ENCODE results near the gene NUP210L.
"Not testable (repeated sequence)": the region's sequence is repeated elsewhere in the genome, so short reads cannot be mapped to it uniquely, and the experiment has no call there.

The NUP210L gene

GRCh38 chr1:154142358-154142757 is 12.5 kb downstream of the NUP210L start:
- TF ChIP-seq CTCF (IDR thresholded peaks at IDR 0.05; ENCODE audit: control insufficient read depth, extremely low read depth, insufficient read depth): no peak

GRCh38 chr1:154141240-154141639 is 13.6 kb downstream of the NUP210L start:
- no peak overlapping the region for H3K4me3 ChIP-seq (ENCODE audit: low read depth, low read length)
- DNase-seq (ENCODE audit: low read depth): peak; percentile 96
- no peak for TF ChIP-seq CTCF (IDR thresholded peaks at IDR 0.05; ENCODE audit: control insufficient read depth, extremely low read depth, insufficient read depth)

More at GRCh38 chr1:154142358-154142757, 12.5 kb downstream of the NUP210L start:
- DNase-seq (ENCODE audit: low read depth): peak; percentile 91
- H3K4me3 ChIP-seq (ENCODE audit: low read depth, low read length): no peak overlapping the region

- no peak overlapping the region for H3K4me3 ChIP-seq (ENCODE audit: low read depth, low read length)
- DNase-seq (ENCODE audit: low read depth): no peak
- no peak for TF ChIP-seq CTCF (IDR thresholded peaks at IDR 0.05; ENCODE audit: control insufficient read depth, extremely low read depth, insufficient read depth)
These were observed 17.0 kb downstream of the NUP210L start for GRCh38 chr1:154137888-154138287.

- no peak overlapping the region for H3K4me3 ChIP-seq (ENCODE audit: low read depth, low read length)
- DNase-seq (ENCODE audit: low read depth): no peak
- TF ChIP-seq CTCF (IDR thresholded peaks at IDR 0.05; ENCODE audit: control insufficient read depth, extremely low read depth, insufficient read depth): no peak
These were observed 21.6 kb downstream of the NUP210L start for GRCh38 chr1:154133256-154133655.

- no peak overlapping the region for H3K4me3 ChIP-seq (ENCODE audit: low read depth, low read length)
- TF ChIP-seq CTCF (IDR thresholded peaks at IDR 0.05; ENCODE audit: control insufficient read depth, extremely low read depth, insufficient read depth): no peak
- no peak for DNase-seq (ENCODE audit: low read depth)
These were observed 25.4 kb downstream of the NUP210L start for GRCh38 chr1:154129391-154129970.

- not testable (repeated sequence) for DNase-seq (ENCODE audit: low read depth); H3K4me3 ChIP-seq (ENCODE audit: low read depth, low read length)
These were observed 31.7 kb downstream of the NUP210L start for GRCh38 chr1:154123205-154123604.

- no peak for DNase-seq (ENCODE audit: low read depth)
- TF ChIP-seq CTCF (IDR thresholded peaks at IDR 0.05; ENCODE audit: control insufficient read depth, extremely low read depth, insufficient read depth): peak; percentile 23; the same call in 1 of the 2 replicates
- no peak overlapping the region for H3K4me3 ChIP-seq (ENCODE audit: low read depth, low read length)
These were observed 37.2 kb downstream of the NUP210L start for GRCh38 chr1:154117642-154118041.

Data from LNCaP clone FGC (cell line).